ENCODE data around the gene ZNRF1. TPM values are rescaled to one million over a fixed set of nuclear protein-coding genes. Genes with fewer than 3 reads are reported as not detected.

Gene ZNRF1
- total and polyA plus RNA-seq, 3 donors from 2014 or later = 51.8 to 93.0 (median 90.4) TPM

- H3K27ac ChIP-seq = no peak overlapping the region
- no peaks in the 10 kb centered on the region for H3K9me3 ChIP-seq
- TF ChIP-seq CTCF (IDR thresholded peaks at IDR 0.05) (no peak), POLR2A (IDR thresholded peaks at IDR 0.05) (no peak)
- H3K36me3 ChIP-seq (ENCODE audit: low read depth, missing control alignments) = no peaks in the 10 kb centered on the region
- WGBS, 2 donors = 61 to 74% methylated on average over 3 to 4 of the region's 4 CpGs
- H3K4me3 ChIP-seq = no peak overlapping the region
- intact Hi-C loops (cut with DNase I; ENCODE audit: low total_unique reads) = no loop called here
- peaks cover 32% of the 10 kb centered on the region for H3K4me1 ChIP-seq
- no peak for DNase-seq
- no peaks in the 10 kb centered on the region for H3K27me3 ChIP-seq
Observed at GRCh38 chr16:75058806-75059205, 60.0 kb downstream of the ZNRF1 start.

- Histone ChIP-seq H3K4me1 (peaks cover 32% of the 10 kb centered on the region), H3K36me3 (ENCODE audit: low read depth, missing control alignments) (no peaks in the 10 kb centered on the region), H3K27me3 (no peaks in the 10 kb centered on the region), H3K4me3 (no peak overlapping the region), H3K27ac (no peak overlapping the region), H3K9me3 (no peaks in the 10 kb centered on the region)
- no peak for DNase-seq
- WGBS, 2 donors = 92 to 93% methylated on average over 5 of the region's 5 CpGs
- no peak for TF ChIP-seq CTCF (IDR thresholded peaks at IDR 0.05)
- intact Hi-C loops (cut with DNase I; ENCODE audit: low total_unique reads) = no loop called here
Observed at GRCh38 chr16:75059411-75059810, 60.6 kb downstream of the ZNRF1 start.

- 47 to 78% methylated on average over 8 of the region's 8 CpGs for WGBS, 2 donors
- H3K4me1 ChIP-seq = peaks cover 35% of the 10 kb centered on the region
Observed at GRCh38 chr16:75060723-75061122, 61.9 kb downstream of the ZNRF1 start.

GRCh38 chr16:75061669-75062068 is 62.8 kb downstream of the ZNRF1 start:
- Histone ChIP-seq H3K27ac (peak overlapping the region; percentile 1 to 37), H3K9me3 (no peaks in the 10 kb centered on the region), H3K4me3 (no peak overlapping the region), H3K4me1 (peaks cover 35% of the 10 kb centered on the region), H3K27me3 (no peaks in the 10 kb centered on the region), H3K36me3 (ENCODE audit: low read depth, missing control alignments) (no peaks in the 10 kb centered on the region)
- DNase-seq = no peak
- WGBS, 2 donors = 62 to 83% methylated on average over 3 of the region's 3 CpGs
- intact Hi-C loops (cut with DNase I; ENCODE audit: low total_unique reads) = no loop called here
- TF ChIP-seq CTCF (IDR thresholded peaks at IDR 0.05) = no peak
- no peak for TF ChIP-seq POLR2A (IDR thresholded peaks at IDR 0.05)

More at GRCh38 chr16:75060723-75061122, 61.9 kb downstream of the ZNRF1 start:
- Histone ChIP-seq H3K27ac (no peak overlapping the region), H3K27me3 (no peaks in the 10 kb centered on the region), H3K4me3 (no peak overlapping the region), H3K36me3 (ENCODE audit: low read depth, missing control alignments) (no peaks in the 10 kb centered on the region), H3K9me3 (no peaks in the 10 kb centered on the region)
- DNase-seq = no peak
- no peak for TF ChIP-seq CTCF (IDR thresholded peaks at IDR 0.05)
- TF ChIP-seq POLR2A (IDR thresholded peaks at IDR 0.05) = no peak
- intact Hi-C loops (cut with DNase I; ENCODE audit: low total_unique reads) = no loop called here

GRCh38 chr16:75062135-75062975 is 63.5 kb downstream of the ZNRF1 start:
- 61 to 66% methylated on average over 22 of the region's 22 CpGs for WGBS, 2 donors
- TF ChIP-seq CTCF (IDR thresholded peaks at IDR 0.05) (no peak), POLR2A (IDR thresholded peaks at IDR 0.05) (no peak)
- peak; percentile 54 for DNase-seq
- H3K27me3 ChIP-seq = no peaks in the 10 kb centered on the region
- intact Hi-C loops (cut with DNase I; ENCODE audit: low total_unique reads) = no loop called here
- peaks cover 35% of the 10 kb centered on the region for H3K4me1 ChIP-seq
- peak overlapping the region; percentile 14 to 56 for H3K27ac ChIP-seq
- no peaks in the 10 kb centered on the region for H3K36me3 ChIP-seq (ENCODE audit: low read depth, missing control alignments)
- no peak overlapping the region for H3K4me3 ChIP-seq
- H3K9me3 ChIP-seq = no peaks in the 10 kb centered on the region

All from testis (tissue), 3 donors.